Measurements from ENCODE around the gene ATF7IP. TPM values are rescaled to one million over a fixed set of nuclear protein-coding genes. Genes with fewer than 3 reads are reported as not detected.

Gene ATF7IP
- polyA plus RNA-seq, 3 donors = 16.6 to 51.7 (median 19.2) TPM

DNA sequence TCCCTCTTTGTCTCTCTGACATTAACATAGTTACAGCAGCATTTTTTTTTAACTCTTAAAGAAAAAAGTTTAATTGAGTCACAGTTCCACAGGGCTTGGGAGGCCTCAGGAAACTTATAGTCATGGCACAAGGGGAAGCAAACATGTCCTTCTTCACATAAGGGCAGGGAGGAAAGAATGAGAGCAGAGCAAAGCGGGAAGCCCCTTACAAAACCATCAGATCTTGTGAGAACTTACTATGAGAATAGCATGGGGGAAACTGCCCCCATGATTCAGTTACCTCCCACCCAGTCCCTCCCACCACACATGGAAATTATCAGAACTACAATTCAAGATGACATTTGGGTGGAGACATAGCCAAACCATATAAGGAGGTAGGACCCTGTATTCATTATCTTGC lies 106.0 kb downstream of the ATF7IP start:
- no peak overlapping the region for H3K4me3 ChIP-seq (replicated peaks in 1 of 3; ENCODE audit: low read depth in 2 of 3, low read length in 3 of 3)
- peaks cover 76 to 97% of the 10 kb centered on the region in 2 donors for H3K36me3 ChIP-seq (replicated peaks in 1 of 2; ENCODE audit: control insufficient read depth in 1 of 2, insufficient read depth in 2 of 2, low read length in 2 of 2)
- WGBS (ENCODE audit: insufficient coverage) = no CpG with 5 or more reads among the region's 1 CpG
- H3K27me3 ChIP-seq (ENCODE audit: control insufficient read depth in 2 of 2, insufficient read depth in 2 of 2, low read length in 2 of 2) = no peaks in the 10 kb centered on the region
- peaks cover 64 to 83% of the 10 kb centered on the region in 2 donors for H3K36me3 Mint-ChIP-seq
- no peak overlapping the region for H3K4me2 ChIP-seq (replicated peaks; ENCODE audit: extremely low read depth, low read length, poor library complexity, severe bottlenecking)
- no peak overlapping the region for H3K27ac ChIP-seq (ENCODE audit: low read depth in 1 of 2, low read length in 2 of 2)
- intact Hi-C loops (cut with micrococcal nuclease) = no loop called here
- peaks cover 4% of the 10 kb centered on the region for H4K20me1 ChIP-seq (ENCODE audit: insufficient read depth, low read length)
- peaks cover 13 to 53% of the 10 kb centered on the region in 2 donors for H3K9me3 ChIP-seq (replicated peaks in 1 of 2; ENCODE audit: control insufficient read depth in 1 of 2, insufficient read depth in 1 of 2, low read length in 2 of 2)
- H3K4me1 Mint-ChIP-seq = no peaks in the 10 kb centered on the region
- DNase-seq = no peak
- no peaks in the 10 kb centered on the region for H3K4me1 ChIP-seq (ENCODE audit: control insufficient read depth in 1 of 2, insufficient read depth in 2 of 2, low read length in 2 of 2)
- H3K9me3 Mint-ChIP-seq = peaks cover 23 to 50% (median 33%) of the 10 kb centered on the region in 7 donors
- H3K4me3 Mint-ChIP-seq = no peak overlapping the region
- no peaks in the 10 kb centered on the region for H3K27me3 Mint-ChIP-seq (ENCODE audit: low read depth in 3 of 3)
- peak overlapping the region in 1 of 7 donors; percentile 64 for H3K27ac Mint-ChIP-seq
- H3K79me2 ChIP-seq (ENCODE audit: insufficient read depth, low read length) = no peaks in the 10 kb centered on the region
- no peak overlapping the region for H2AFZ ChIP-seq (ENCODE audit: insufficient read depth, low read depth, low read length, poor library complexity, severe bottlenecking)
- no peak overlapping the region for H3K9ac ChIP-seq (ENCODE audit: insufficient read depth, low read length, poor library complexity, severe bottlenecking)
- TF ChIP-seq, protein P1, sequence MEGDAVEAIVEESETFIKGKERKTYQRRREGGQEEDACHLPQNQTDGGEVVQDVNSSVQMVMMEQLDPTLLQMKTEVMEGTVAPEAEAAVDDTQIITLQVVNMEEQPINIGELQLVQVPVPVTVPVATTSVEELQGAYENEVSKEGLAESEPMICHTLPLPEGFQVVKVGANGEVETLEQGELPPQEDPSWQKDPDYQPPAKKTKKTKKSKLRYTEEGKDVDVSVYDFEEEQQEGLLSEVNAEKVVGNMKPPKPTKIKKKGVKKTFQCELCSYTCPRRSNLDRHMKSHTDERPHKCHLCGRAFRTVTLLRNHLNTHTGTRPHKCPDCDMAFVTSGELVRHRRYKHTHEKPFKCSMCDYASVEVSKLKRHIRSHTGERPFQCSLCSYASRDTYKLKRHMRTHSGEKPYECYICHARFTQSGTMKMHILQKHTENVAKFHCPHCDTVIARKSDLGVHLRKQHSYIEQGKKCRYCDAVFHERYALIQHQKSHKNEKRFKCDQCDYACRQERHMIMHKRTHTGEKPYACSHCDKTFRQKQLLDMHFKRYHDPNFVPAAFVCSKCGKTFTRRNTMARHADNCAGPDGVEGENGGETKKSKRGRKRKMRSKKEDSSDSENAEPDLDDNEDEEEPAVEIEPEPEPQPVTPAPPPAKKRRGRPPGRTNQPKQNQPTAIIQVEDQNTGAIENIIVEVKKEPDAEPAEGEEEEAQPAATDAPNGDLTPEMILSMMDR (IDR thresholded peaks at IDR 0.05) = no peak

DNA sequence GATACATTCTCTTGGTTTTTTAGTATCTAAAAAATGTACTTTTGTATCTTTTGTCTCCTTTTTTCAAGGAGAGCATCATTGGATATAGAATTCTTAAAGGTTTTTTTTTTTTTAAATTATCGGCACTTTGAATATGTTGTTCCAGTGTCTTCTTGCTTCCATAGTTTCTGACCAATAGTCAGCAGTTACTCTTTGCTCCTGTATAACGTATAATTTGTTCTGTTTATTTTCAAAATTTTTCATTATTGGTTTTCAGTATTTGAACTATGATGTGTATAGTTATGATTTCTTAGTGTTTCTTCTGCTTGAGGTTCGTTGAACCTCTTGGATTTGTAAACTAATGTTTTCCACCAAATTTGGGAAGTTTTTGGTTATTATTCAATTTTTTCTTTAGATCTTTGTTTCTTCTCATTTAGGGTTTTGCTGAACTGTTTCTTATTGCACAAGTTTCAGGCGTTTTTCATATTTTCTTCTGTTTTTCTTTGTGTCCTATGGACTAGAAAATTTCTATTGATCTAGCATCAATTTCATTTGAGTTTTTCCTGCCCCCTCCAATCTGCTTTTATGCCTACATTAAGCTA lies 108.3 kb downstream of the ATF7IP start:
- H3K36me3 Mint-ChIP-seq = peaks cover 62 to 77% of the 10 kb centered on the region in 2 donors
- Histone ChIP-seq H3K4me1 (ENCODE audit: control insufficient read depth in 1 of 2, insufficient read depth in 2 of 2, low read length in 2 of 2) (no peaks in the 10 kb centered on the region), H3K4me2 (replicated peaks; ENCODE audit: extremely low read depth, low read length, poor library complexity, severe bottlenecking) (no peak overlapping the region), H3K36me3 (replicated peaks in 1 of 2; ENCODE audit: control insufficient read depth in 1 of 2, insufficient read depth in 2 of 2, low read length in 2 of 2) (peaks cover 68 to 94% of the 10 kb centered on the region in 2 donors), H2AFZ (ENCODE audit: insufficient read depth, low read depth, low read length, poor library complexity, severe bottlenecking) (no peak overlapping the region), H3K9ac (ENCODE audit: insufficient read depth, low read length, poor library complexity, severe bottlenecking) (no peak overlapping the region), H3K27me3 (ENCODE audit: control insufficient read depth in 2 of 2, insufficient read depth in 2 of 2, low read length in 2 of 2) (no peaks in the 10 kb centered on the region), H3K79me2 (ENCODE audit: insufficient read depth, low read length) (no peaks in the 10 kb centered on the region), H3K4me3 (replicated peaks in 1 of 3; ENCODE audit: low read depth in 2 of 3, low read length in 3 of 3) (no peak overlapping the region), H4K20me1 (ENCODE audit: insufficient read depth, low read length) (peaks cover 5% of the 10 kb centered on the region), H3K9me3 (replicated peaks in 1 of 2; ENCODE audit: control insufficient read depth in 1 of 2, insufficient read depth in 1 of 2, low read length in 2 of 2) (peaks cover 13 to 53% of the 10 kb centered on the region in 2 donors), H3K27ac (ENCODE audit: low read depth in 1 of 2, low read length in 2 of 2) (no peak overlapping the region)
- H3K27me3 Mint-ChIP-seq (ENCODE audit: low read depth in 3 of 3) = no peaks in the 10 kb centered on the region
- DNase-seq = no peak
- no peak overlapping the region for H3K4me3 Mint-ChIP-seq
- intact Hi-C loops (cut with micrococcal nuclease) = no loop called here
- no CpG with 5 or more reads among the region's 4 CpGs for WGBS (ENCODE audit: insufficient coverage)
- no peak overlapping the region for H3K27ac Mint-ChIP-seq
- peaks cover 21 to 48% (median 33%) of the 10 kb centered on the region in 7 donors for H3K9me3 Mint-ChIP-seq
- TF ChIP-seq, protein P1 (IDR thresholded peaks at IDR 0.05) = no peak
- no peaks in the 10 kb centered on the region for H3K4me1 Mint-ChIP-seq
